Lower lobe of right lung (tissue), 2 donors: ENCODE measurements around the gene AJUBA. TPM values are rescaled to one million over a fixed set of nuclear protein-coding genes. Genes with fewer than 3 reads are reported as not detected.
"Not testable (repeated sequence)": the region's sequence is repeated elsewhere in the genome, so short reads cannot be mapped to it uniquely, and the experiment has no call there.

Experiments used
- ATAC-seq, 2 donors: fragments of 200-7000 bp; cut with Tn5 transposase; one replicate each; pipeline ENCODE4 v1.9.1; 2020 to 2022; ENCODE audit warnings: mild to moderate bottlenecking in 2 of 2, moderate library complexity in 2 of 2
- DNase-seq: peaks from one replicate; pipeline ENCODE4 v3.0.0-alpha.2; 2020
- H3K27ac ChIP-seq: fragments of 200-600 bp; one replicate; pipeline ENCODE4 v1.8.0; 2022
- H3K27me3 ChIP-seq: fragments of 200-600 bp; one replicate; pipeline ENCODE4 v1.8.0; 2022; ENCODE audit warnings: low read depth
- H3K36me3 ChIP-seq: fragments of 200-600 bp; one replicate; pipeline ENCODE4 v1.8.0; 2022; ENCODE audit warnings: mild to moderate bottlenecking
- H3K4me1 ChIP-seq: fragments of 200-600 bp; one replicate; pipeline ENCODE4 v1.8.0; 2022
- H3K4me3 ChIP-seq: fragments of 200-600 bp; one replicate; pipeline ENCODE4 v1.8.0; 2022; ENCODE audit warnings: mild to moderate bottlenecking
- H3K9me3 ChIP-seq: fragments of 200-600 bp; one replicate; pipeline ENCODE4 v1.8.0; 2022
- CTCF ChIP-seq: fragments of 200-600 bp; IDR thresholded peaks from one replicate; pipeline ENCODE4 v1.8.0; 2022; ENCODE audit warnings: antibody characterized with exemption, mild to moderate bottlenecking
- intact Hi-C: fragments of 100-400 bp; cut with DNase I; formaldehyde crosslinking; loops from one replicate; pipeline ENCODE4 v1.11.0; 2022
- total RNA-seq: library from RNA; stranded (reverse); fragmentation: NEBNext Ultra II Directional; extraction: Animal tissue kit (Norgen Biotek cat#: 25700); gene quantifications from one replicate; pipeline ENCODE4 v1.2.1, GENCODE V29; 2021
- donor health status: DM: no; HTN: yes; CAD: no; lungs with severe emphysema.

The AJUBA gene
- total RNA-seq, 1 donor from 2014 or later: 28.7 TPM

- intact Hi-C loops: no loop called here
- H3K27ac ChIP-seq: no peak overlapping the region
- H3K9me3 ChIP-seq: no peaks in the 10 kb centered on the region
- H3K27me3 ChIP-seq: no peaks in the 10 kb centered on the region
- H3K4me3 ChIP-seq: no peak overlapping the region
- DNase-seq (no peak), ATAC-seq (no peak)
- TF ChIP-seq CTCF: no peak
- H3K4me1 ChIP-seq: no peaks in the 10 kb centered on the region
- H3K36me3 ChIP-seq: no peaks in the 10 kb centered on the region
These were observed 35.8 kb upstream of the AJUBA start for GRCh38 chr14:23018107-23018506.

GRCh38 chr14:23017091-23017490 is 34.7 kb upstream of the AJUBA start:
- no peaks in the 10 kb centered on the region for H3K9me3 ChIP-seq
- no peak for TF ChIP-seq CTCF
- no peak overlapping the region for H3K4me3 ChIP-seq
- H3K36me3 ChIP-seq: no peaks in the 10 kb centered on the region
- H3K4me1 ChIP-seq: no peaks in the 10 kb centered on the region
- intact Hi-C loops: no loop called here
- ATAC-seq: no peak
- no peak for DNase-seq
- no peaks in the 10 kb centered on the region for H3K27me3 ChIP-seq
- no peak overlapping the region for H3K27ac ChIP-seq

- Histone ChIP-seq H3K27me3 (no peaks in the 10 kb centered on the region), H3K36me3 (no peaks in the 10 kb centered on the region), H3K27ac (no peak overlapping the region), H3K9me3 (no peaks in the 10 kb centered on the region), H3K4me3 (no peak overlapping the region), H3K4me1 (no peaks in the 10 kb centered on the region)
- intact Hi-C loops: no loop called here
- ATAC-seq: no peak
- no peak for DNase-seq
- no peak for TF ChIP-seq CTCF
These were observed 33.3 kb upstream of the AJUBA start for GRCh38 chr14:23015618-23016017.

- H3K9me3 ChIP-seq, H3K4me1 ChIP-seq, H3K4me3 ChIP-seq, intact Hi-C loops, H3K36me3 ChIP-seq, DNase-seq, ATAC-seq, H3K27ac ChIP-seq, H3K27me3 ChIP-seq: not testable (repeated sequence)
These were observed 31.4 kb upstream of the AJUBA start for GRCh38 chr14:23013749-23014054.

GRCh38 chr14:23013054-23013748 is 30.9 kb upstream of the AJUBA start:
- H3K9me3 ChIP-seq: no peaks in the 10 kb centered on the region
- DNase-seq (no peak), ATAC-seq (no peak)
- TF ChIP-seq CTCF: no peak
- H3K27me3 ChIP-seq: no peaks in the 10 kb centered on the region
- H3K4me3 ChIP-seq: no peak overlapping the region
- peaks cover 7% of the 10 kb centered on the region for H3K4me1 ChIP-seq
- no peaks in the 10 kb centered on the region for H3K36me3 ChIP-seq
- intact Hi-C loops: no loop called here
- H3K27ac ChIP-seq: no peak overlapping the region

GRCh38 chr14:23009939-23010726 is 27.8 kb upstream of the AJUBA start, which contains the start of gene C14orf93:
Gene C14orf93, minus strand, starts transcription at chr14:23010143. Its CDS starts 11,120 bp downstream, at chr14:22999023.
- H3K36me3 ChIP-seq: no peaks in the 10 kb centered on the region
- no peak for TF ChIP-seq CTCF
- H3K9me3 ChIP-seq: no peaks in the 10 kb centered on the region
- no peaks in the 10 kb centered on the region for H3K27me3 ChIP-seq
- H3K4me1 ChIP-seq: peaks cover 27% of the 10 kb centered on the region
- intact Hi-C loops: no loop called here
- peak within 1 kb of the TSS; percentile 58 for H3K4me3 ChIP-seq
- DNase-seq: peak; percentile 91
- H3K27ac ChIP-seq: peak within 1 kb of the TSS; percentile 84
- peak; percentile 54 to 74 for ATAC-seq
